DOHH2 (cell line): ENCODE results near the gene UBE2D4.
A peak's percentile ranks its signal among the peaks of the same experiment; 100 is the strongest.
"Not testable (repeated sequence)": the region's sequence is repeated elsewhere in the genome, so short reads cannot be mapped to it uniquely, and the experiment has no call there.

Source experiments
- H3F3A ChIP-seq: fragments of 200-600 bp; sonication (generic), shearing (Covaris generic); 2 replicates; pipeline ENCODE4 v1.6.0; 2016; ENCODE audit warnings: antibody characterized with exemption, mild to moderate bottlenecking; ENCODE audit not compliant: control insufficient read depth, insufficient read depth
- H3K27ac ChIP-seq: fragments of 200-600 bp; sonication (generic); 2 replicates; pipeline ENCODE4 v1.5.1; 2014; ENCODE audit warnings: low read depth, mild to moderate bottlenecking, low read length, moderate library complexity
- H3K27me3 ChIP-seq: fragments of 200-600 bp; sonication (generic); 2 replicates; pipeline ENCODE4 v1.6.1; 2014; ENCODE audit warnings: mild to moderate bottlenecking, low read length, mixed read lengths; ENCODE audit not compliant: control insufficient read depth
- H3K36me3 ChIP-seq: fragments of 200-600 bp; sonication (generic); 2 replicates; pipeline ENCODE4 v1.6.1; 2014; ENCODE audit warnings: mild to moderate bottlenecking, low read length, moderate library complexity, mixed read lengths; ENCODE audit not compliant: control insufficient read depth
- H3K4me1 ChIP-seq: fragments of 200-600 bp; sonication (generic); 2 replicates; pipeline ENCODE4 v1.6.1; 2014; ENCODE audit warnings: mild to moderate bottlenecking, low read length, mixed read lengths; ENCODE audit not compliant: control insufficient read depth
- H3K4me2 ChIP-seq: fragments of 200-600 bp; sonication (generic); 2 replicates; pipeline ENCODE4 v1.6.0; 2014; ENCODE audit warnings: mild to moderate bottlenecking, low read length, moderate library complexity
- H3K4me3 ChIP-seq: fragments of 200-600 bp; sonication (generic); 2 replicates; pipeline ENCODE4 v1.5.1; 2014; ENCODE audit warnings: mild to moderate bottlenecking, low read length, mixed read lengths
- H3K79me2 ChIP-seq: fragments of 200-600 bp; sonication (generic); 2 replicates; pipeline ENCODE4 v1.6.1; 2014; ENCODE audit warnings: mild to moderate bottlenecking, low read length, mixed read lengths; ENCODE audit not compliant: control insufficient read depth
- H3K9me2 ChIP-seq: fragments of 200-600 bp; sonication (generic); replicated peaks from 2 replicates; pipeline ENCODE4 v1.6.1; 2014; ENCODE audit warnings: mild to moderate bottlenecking, low read length, mixed read lengths; ENCODE audit not compliant: control insufficient read depth
- H3K9me3 ChIP-seq: fragments of 200-600 bp; sonication (generic); 2 replicates; pipeline ENCODE4 v1.6.1; 2014; ENCODE audit warnings: antibody characterized with exemption, low read length, mixed read lengths; ENCODE audit not compliant: control insufficient read depth, insufficient read depth
- H4K20me1 ChIP-seq: fragments of 200-600 bp; sonication (generic); 2 replicates; pipeline ENCODE4 v1.6.0; 2014; ENCODE audit warnings: low read depth, mild to moderate bottlenecking, antibody characterized with exemption, low read length, moderate library complexity; ENCODE audit not compliant: control insufficient read depth, insufficient read depth
- CTCF ChIP-seq: fragments of 200-600 bp; sonication (generic); IDR thresholded peaks from one replicate; pipeline ENCODE4 v1.5.1; 2014; ENCODE audit warnings: antibody characterized with exemption, mild to moderate bottlenecking, low read depth, low read length; ENCODE audit not compliant: poor library complexity, severe bottlenecking

UBE2D4 gene

GRCh38 chr7:43983736-43984135, 57.5 kb downstream of the UBE2D4 start:
- not testable (repeated sequence) for H3K4me3 ChIP-seq, H3K4me2 ChIP-seq, H3K79me2 ChIP-seq, H3K9me2 ChIP-seq, H3K4me1 ChIP-seq, H3F3A ChIP-seq, H3K27ac ChIP-seq, H3K27me3 ChIP-seq, H4K20me1 ChIP-seq, H3K9me3 ChIP-seq, H3K36me3 ChIP-seq
- peak; percentile 38 for TF ChIP-seq CTCF

GRCh38 chr7:43985904-43986864, 59.9 kb downstream of the UBE2D4 start:
- Histone ChIP-seq H3K4me2 (peak overlapping the region; percentile 74), H3K4me3 (peak overlapping the region; percentile 58)
- H3K27me3 ChIP-seq, H3F3A ChIP-seq, H3K79me2 ChIP-seq, H3K4me1 ChIP-seq, H3K36me3 ChIP-seq, H3K27ac ChIP-seq, H4K20me1 ChIP-seq, H3K9me3 ChIP-seq, H3K9me2 ChIP-seq: not testable (repeated sequence)
- peak; percentile 65 for TF ChIP-seq CTCF

GRCh38 chr7:43987476-43987875, 61.2 kb downstream of the UBE2D4 start:
- not testable (repeated sequence) for H4K20me1 ChIP-seq, H3K27me3 ChIP-seq, H3K4me3 ChIP-seq, H3K4me1 ChIP-seq, H3K4me2 ChIP-seq, H3K9me2 ChIP-seq, H3F3A ChIP-seq, H3K79me2 ChIP-seq, H3K36me3 ChIP-seq, H3K9me3 ChIP-seq, H3K27ac ChIP-seq

GRCh38 chr7:43990011-43990585, 63.9 kb downstream of the UBE2D4 start:
- H3K27me3 ChIP-seq, H3K79me2 ChIP-seq, H3K9me3 ChIP-seq, H3K4me2 ChIP-seq, H3K36me3 ChIP-seq, H4K20me1 ChIP-seq, H3K27ac ChIP-seq, H3K4me3 ChIP-seq, H3K9me2 ChIP-seq, H3F3A ChIP-seq: not testable (repeated sequence)
- H3K4me1 ChIP-seq = peaks cover 18% of the 10 kb centered on the region

- H3K27ac ChIP-seq, H3K4me2 ChIP-seq, H3K79me2 ChIP-seq, H3K4me3 ChIP-seq, H3K9me3 ChIP-seq, H3K36me3 ChIP-seq, H3K9me2 ChIP-seq, H3F3A ChIP-seq, H3K27me3 ChIP-seq, H4K20me1 ChIP-seq: not testable (repeated sequence)
- H3K4me1 ChIP-seq = peaks cover 18% of the 10 kb centered on the region
These were observed 64.6 kb downstream of the UBE2D4 start for GRCh38 chr7:43990829-43991228.

- H3K9me2 ChIP-seq, H3K79me2 ChIP-seq, H3K36me3 ChIP-seq, H4K20me1 ChIP-seq, H3K9me3 ChIP-seq, H3K27me3 ChIP-seq, H3F3A ChIP-seq: not testable (repeated sequence)
- peak overlapping the region; percentile 52 for H3K27ac ChIP-seq
- peaks cover 15% of the 10 kb centered on the region for H3K4me1 ChIP-seq
- peak overlapping the region; percentile 38; the same call in 1 of the 2 replicates for H3K4me3 ChIP-seq
- H3K4me2 ChIP-seq = peak overlapping the region; percentile 61
These were observed 66.7 kb downstream of the UBE2D4 start for GRCh38 chr7:43992896-43993295.
